Measurements from ENCODE around the gene EGFR.

- TF ChIP-seq POLR2A (IDR thresholded peaks at IDR 0.05): no peak
- TF ChIP-seq CTCF (IDR thresholded peaks at IDR 0.05): no peak
- TF ChIP-seq POLR2AphosphoS5 (IDR thresholded peaks at IDR 0.05): no peak
Observed at GRCh38 chr7:55023841-55024505, 5.2 kb downstream of the EGFR start.

Data from prostate gland (tissue), 2 donors.